ENCODE measurements around the gene GPR3.

DNA sequence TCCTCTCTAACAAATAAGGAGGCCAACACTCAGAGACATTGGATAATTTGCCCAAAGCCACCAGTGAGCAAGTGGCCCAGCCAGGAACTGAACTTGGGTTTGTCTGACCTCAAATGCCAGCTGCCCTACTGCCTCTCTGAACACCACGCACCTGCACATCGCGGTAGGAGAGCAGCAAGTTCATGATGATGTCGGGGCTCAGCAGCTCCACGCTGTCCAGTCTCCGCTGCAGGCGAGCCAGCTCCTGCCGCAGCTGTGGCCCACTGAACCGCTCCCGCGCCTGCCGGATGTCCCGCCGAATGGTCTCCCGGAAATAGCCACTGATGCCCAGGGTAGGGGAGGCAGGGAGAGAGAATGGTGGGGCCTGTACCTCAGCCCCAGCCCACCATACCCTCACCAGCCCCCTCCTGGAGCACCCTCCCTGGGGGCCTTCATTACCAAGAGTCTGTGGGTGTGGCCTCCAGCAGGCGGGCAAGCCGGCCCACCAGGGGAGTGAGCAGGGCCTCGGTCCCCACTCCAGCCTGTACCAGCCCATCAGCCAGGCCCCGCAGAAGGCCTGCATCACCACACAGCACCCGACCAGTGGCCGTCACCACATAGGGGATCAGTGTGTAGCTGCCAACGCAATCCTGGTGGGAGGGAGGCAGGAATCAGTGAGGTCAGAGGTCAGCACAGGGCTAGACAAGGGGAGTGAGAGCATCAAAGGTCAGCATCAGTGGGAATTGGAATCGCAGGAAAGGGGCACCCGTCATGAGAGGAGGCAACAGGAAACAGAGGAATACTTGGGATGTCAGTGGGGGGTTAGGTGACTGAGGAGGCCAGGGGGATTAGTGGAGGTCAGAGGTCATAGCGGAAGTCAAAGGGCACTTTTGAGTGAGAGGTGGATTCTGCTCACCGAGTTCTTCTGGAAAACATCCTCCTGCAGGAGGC, 28.4 kb upstream of the GPR3 start:
- TF ChIP-seq, protein P1, sequence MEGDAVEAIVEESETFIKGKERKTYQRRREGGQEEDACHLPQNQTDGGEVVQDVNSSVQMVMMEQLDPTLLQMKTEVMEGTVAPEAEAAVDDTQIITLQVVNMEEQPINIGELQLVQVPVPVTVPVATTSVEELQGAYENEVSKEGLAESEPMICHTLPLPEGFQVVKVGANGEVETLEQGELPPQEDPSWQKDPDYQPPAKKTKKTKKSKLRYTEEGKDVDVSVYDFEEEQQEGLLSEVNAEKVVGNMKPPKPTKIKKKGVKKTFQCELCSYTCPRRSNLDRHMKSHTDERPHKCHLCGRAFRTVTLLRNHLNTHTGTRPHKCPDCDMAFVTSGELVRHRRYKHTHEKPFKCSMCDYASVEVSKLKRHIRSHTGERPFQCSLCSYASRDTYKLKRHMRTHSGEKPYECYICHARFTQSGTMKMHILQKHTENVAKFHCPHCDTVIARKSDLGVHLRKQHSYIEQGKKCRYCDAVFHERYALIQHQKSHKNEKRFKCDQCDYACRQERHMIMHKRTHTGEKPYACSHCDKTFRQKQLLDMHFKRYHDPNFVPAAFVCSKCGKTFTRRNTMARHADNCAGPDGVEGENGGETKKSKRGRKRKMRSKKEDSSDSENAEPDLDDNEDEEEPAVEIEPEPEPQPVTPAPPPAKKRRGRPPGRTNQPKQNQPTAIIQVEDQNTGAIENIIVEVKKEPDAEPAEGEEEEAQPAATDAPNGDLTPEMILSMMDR (conservative IDR thresholded peaks at IDR 0.05), result no peak
- no peak for TF ChIP-seq EZH2 (IDR thresholded peaks at IDR 0.05; ENCODE audit: low read depth)
